OCI-LY3 (cell line): ENCODE data around the gene SIGLEC14.

Experiments
- H2AFZ ChIP-seq: fragments of 200-600, 300-600 bp; shearing (Covaris generic); 2 replicates; pipeline ENCODE4 v1.6.0; 2014; ENCODE audit warnings: antibody characterized with exemption, low read depth, low read length
- H3K27ac ChIP-seq: fragments of 200-600, 300-600 bp; sonication (generic); 2 replicates; pipeline ENCODE4 v1.5.1; 2014; ENCODE audit warnings: mild to moderate bottlenecking, low read length, moderate library complexity, mixed read lengths
- H3K27me3 ChIP-seq: fragments of 200-600, 300-600 bp; sonication (generic); 2 replicates; pipeline ENCODE4 v1.6.1; 2014; ENCODE audit warnings: low read depth, low read length, mixed read lengths
- H3K36me3 ChIP-seq: fragments of 200-600, 300-600 bp; sonication (generic); replicated peaks from 2 replicates; pipeline ENCODE3; 2014; ENCODE audit warnings: low read depth, low read length, mixed read lengths
- H3K4me1 ChIP-seq: fragments of 300-600, 200-600 bp; sonication (generic); 2 replicates; pipeline ENCODE4 v1.6.1; 2014; ENCODE audit warnings: low read length, mixed read lengths
- H3K4me2 ChIP-seq: fragments of 200-600, 300-600 bp; sonication (generic); 2 replicates; pipeline ENCODE4 v1.6.1; 2014; ENCODE audit warnings: low read length, mixed read lengths
- H3K4me3 ChIP-seq: fragments of 300-600, 200-600 bp; sonication (generic); 2 replicates; pipeline ENCODE4 v1.5.1; 2014; ENCODE audit warnings: antibody characterized with exemption, mild to moderate bottlenecking, low read length, moderate library complexity
- H3K79me2 ChIP-seq: fragments of 300-600, 200-600 bp; shearing (Covaris generic); 2 replicates; pipeline ENCODE4 v1.6.1; 2014; ENCODE audit warnings: mild to moderate bottlenecking, low read length, mixed read lengths
- H3K9ac ChIP-seq: fragments of 300-600, 200-600 bp; shearing (Covaris generic); 2 replicates; pipeline ENCODE4 v1.6.0; 2014; ENCODE audit warnings: mild to moderate bottlenecking, low read length, moderate library complexity
- H3K9me3 ChIP-seq: fragments of 200-600, 300-600 bp; shearing (Covaris generic); 2 replicates; pipeline ENCODE4 v1.6.1; 2014; ENCODE audit warnings: low read length, mixed read lengths; ENCODE audit not compliant: insufficient read depth
- H4K20me1 ChIP-seq: fragments of 200-600, 300-600 bp; sonication (generic); 2 replicates; pipeline ENCODE4 v1.6.1; 2016; ENCODE audit warnings: low read length, mixed read lengths; ENCODE audit not compliant: insufficient read depth
- CTCF ChIP-seq: fragments of 200-600, 300-600 bp; sonication (generic); IDR thresholded peaks from 2 replicates; pipeline ENCODE4 v1.5.1; 2014; ENCODE audit warnings: antibody characterized with exemption, low read length, low read depth
- EZH2phosphoT487 ChIP-seq: fragments of 200-600 bp; shearing (Covaris generic); IDR thresholded peaks from 2 replicates; pipeline ENCODE4 v1.6.1; 2018; ENCODE audit warnings: antibody characterized with exemption, mixed run types, low read depth

Gene SIGLEC14

GRCh38 chr19:51660975-51661600 is 14.5 kb upstream of the SIGLEC14 start:
- no peaks in the 10 kb centered on the region for H3K36me3 ChIP-seq
- no peak overlapping the region for H3K4me3 ChIP-seq
- H3K9ac ChIP-seq, result no peak overlapping the region
- H3K4me2 ChIP-seq, result no peak overlapping the region
- H2AFZ ChIP-seq, result no peak overlapping the region
- peaks cover 14% of the 10 kb centered on the region for H3K4me1 ChIP-seq
- no peaks in the 10 kb centered on the region for H3K79me2 ChIP-seq
- H3K27me3 ChIP-seq, result peaks cover 47% of the 10 kb centered on the region
- H4K20me1 ChIP-seq, result peaks cover 3% of the 10 kb centered on the region; the same call in 1 of the 2 replicates
- no peaks in the 10 kb centered on the region for H3K9me3 ChIP-seq
- H3K27ac ChIP-seq, result no peak overlapping the region
- TF ChIP-seq CTCF (peak; percentile 74), EZH2phosphoT487 (no peak)

- Histone ChIP-seq H4K20me1 (peaks cover 3% of the 10 kb centered on the region; the same call in 1 of the 2 replicates), H3K4me3 (no peak overlapping the region), H3K27me3 (peaks cover 32% of the 10 kb centered on the region), H3K4me1 (peaks cover 48% of the 10 kb centered on the region), H3K36me3 (no peaks in the 10 kb centered on the region), H3K79me2 (no peaks in the 10 kb centered on the region), H2AFZ (no peak overlapping the region), H3K9me3 (no peaks in the 10 kb centered on the region), H3K27ac (no peak overlapping the region), H3K4me2 (no peak overlapping the region), H3K9ac (no peak overlapping the region)
- no peak for TF ChIP-seq CTCF
- TF ChIP-seq EZH2phosphoT487, result no peak
These were observed 8.2 kb upstream of the SIGLEC14 start for GRCh38 chr19:51654783-51655182.

GRCh38 chr19:51653162-51653561 is 6.5 kb upstream of the SIGLEC14 start:
- Histone ChIP-seq H3K4me2 (no peak overlapping the region), H2AFZ (no peak overlapping the region), H3K4me3 (no peak overlapping the region), H3K27me3 (peaks cover 36% of the 10 kb centered on the region), H3K9ac (no peak overlapping the region), H3K79me2 (no peaks in the 10 kb centered on the region), H3K9me3 (no peaks in the 10 kb centered on the region), H3K27ac (no peak overlapping the region), H4K20me1 (peaks cover 3% of the 10 kb centered on the region; the same call in 1 of the 2 replicates), H3K4me1 (peaks cover 48% of the 10 kb centered on the region), H3K36me3 (no peaks in the 10 kb centered on the region)
- TF ChIP-seq CTCF, result no peak
- TF ChIP-seq EZH2phosphoT487, result no peak

GRCh38 chr19:51652266-51652665 is 5.6 kb upstream of the SIGLEC14 start:
- Histone ChIP-seq H3K4me1 (peaks cover 50% of the 10 kb centered on the region), H3K4me2 (peak overlapping the region; percentile 55), H2AFZ (no peak overlapping the region), H3K9ac (no peak overlapping the region; the same call in 1 of the 2 replicates), H3K4me3 (no peak overlapping the region), H3K9me3 (no peaks in the 10 kb centered on the region), H3K36me3 (no peaks in the 10 kb centered on the region), H4K20me1 (peaks cover 2% of the 10 kb centered on the region; the same call in 1 of the 2 replicates), H3K79me2 (no peaks in the 10 kb centered on the region), H3K27ac (peak overlapping the region; percentile 67), H3K27me3 (peaks cover 31% of the 10 kb centered on the region)
- TF ChIP-seq EZH2phosphoT487, result no peak
- TF ChIP-seq CTCF, result no peak
